Esophagus squamous epithelium (tissue), 4 donors: ENCODE data around the gene LRP10.

Experiments used
- CTCF ChIP-seq, 6 experiments: fragments of 450-650 bp in 4 of 6; fragments of 200-600 bp in 2 of 6; sonication (generic) in 2 of 6; IDR thresholded peaks; one replicate each; pipeline ENCODE4 v1.5.1; 2016 to 2019; ENCODE audit warnings: antibody characterized with exemption in 6 of 6, mild to moderate bottlenecking in 4 of 6, moderate library complexity in 4 of 6
- POLR2A ChIP-seq, 4 donors: fragments of 450-650 bp; IDR thresholded peaks; one replicate each; pipeline ENCODE4 v1.6.1; 2017; ENCODE audit warnings: antibody characterized with exemption in 4 of 4, mild to moderate bottlenecking in 4 of 4, moderate library complexity in 3 of 4

- TF ChIP-seq CTCF (IDR thresholded peaks at IDR 0.05) (no peak), POLR2A (IDR thresholded peaks at IDR 0.05) (no peak)
Observed at GRCh38 chr14:22910916-22911315, 39.4 kb downstream of the LRP10 start.
